Ammon's horn (tissue), 1 donor: ENCODE results near the gene NTMT2.
A peak's percentile ranks its signal among the peaks of the same experiment; 100 is the strongest.
"Not testable (repeated sequence)": the region's sequence is repeated elsewhere in the genome, so short reads cannot be mapped to it uniquely, and the experiment has no call there.

ENCODE experiments used
- DNase-seq: peaks from one replicate; pipeline ENCODE4 v3.0.0-alpha.2; 2016; ENCODE audit warnings: low spot score

Gene NTMT2

GRCh38 chr1:170145770-170146676 lies at the start of gene NTMT2:
Gene NTMT2, plus strand, starts transcription at chr1:170145959. Its CDS starts 149 bp downstream, at chr1:170146108.
- no peak for DNase-seq

DNA sequence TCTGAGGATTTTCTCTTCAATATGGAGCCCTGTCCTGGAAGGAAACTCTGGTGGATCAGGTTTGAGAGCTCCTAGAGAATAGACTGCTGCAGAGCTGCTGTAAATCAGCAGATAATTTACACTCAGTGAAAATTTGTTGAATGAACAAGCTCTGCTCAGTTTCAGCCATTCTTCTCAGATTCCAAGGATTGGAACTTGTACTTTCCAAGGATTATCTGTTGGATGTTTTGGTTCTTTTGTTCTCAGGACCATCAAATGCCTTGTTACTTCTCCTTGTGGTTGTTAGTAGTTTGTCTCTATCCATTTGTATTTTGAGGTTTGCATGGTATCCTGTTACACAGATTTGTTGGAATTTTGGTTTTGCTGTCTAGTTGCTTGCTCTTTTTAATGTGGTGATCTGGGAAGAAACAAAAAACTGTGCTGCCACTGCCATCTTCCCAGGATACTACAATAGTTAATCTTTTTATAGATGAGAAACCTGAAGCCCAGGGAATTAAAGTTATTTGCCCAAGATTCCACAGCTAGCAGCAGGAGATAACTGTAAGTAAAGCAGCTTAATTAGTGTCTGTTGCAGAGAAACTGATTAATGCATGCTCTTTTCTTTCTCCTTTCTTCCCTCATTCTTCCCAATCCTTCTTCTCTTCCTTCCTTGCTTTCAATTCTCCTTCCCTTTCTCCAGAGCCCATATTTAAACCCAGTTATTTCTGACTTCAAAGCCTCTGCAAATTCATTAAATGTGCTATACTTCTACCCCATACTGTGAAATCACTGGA lies 49.6 kb upstream of the NTMT2 start:
- no peak for DNase-seq

- no peak for DNase-seq
Observed at GRCh38 chr1:170096806-170097340, 48.9 kb upstream of the NTMT2 start.

GRCh38 chr1:170097449-170097948 lies 48.3 kb upstream of the NTMT2 start:
- no peak for DNase-seq

DNA sequence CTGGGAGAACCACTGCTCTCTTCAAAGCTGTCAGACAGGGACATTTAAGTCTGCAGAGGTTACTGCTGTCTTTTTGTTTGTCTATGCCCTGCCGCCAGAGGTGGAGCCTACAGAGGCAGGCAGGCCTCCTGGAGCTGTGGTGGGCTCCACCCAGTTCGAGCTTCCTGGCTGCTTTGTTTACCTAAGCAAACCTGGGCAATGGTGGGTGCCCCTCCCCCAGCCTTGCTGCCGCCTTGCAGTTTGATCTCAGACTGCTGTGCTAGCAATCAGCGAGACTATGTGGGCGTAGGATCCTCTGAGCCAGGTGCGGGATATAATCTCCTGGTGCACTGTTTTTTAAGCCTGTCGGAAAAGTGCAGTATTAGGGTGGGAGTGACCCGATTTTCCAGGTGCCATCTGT lies 32.6 kb upstream of the NTMT2 start:
- DNase-seq, result not testable (repeated sequence)

- DNase-seq, result no peak
Observed at GRCh38 chr1:170114906-170115305, 30.9 kb upstream of the NTMT2 start.

DNA sequence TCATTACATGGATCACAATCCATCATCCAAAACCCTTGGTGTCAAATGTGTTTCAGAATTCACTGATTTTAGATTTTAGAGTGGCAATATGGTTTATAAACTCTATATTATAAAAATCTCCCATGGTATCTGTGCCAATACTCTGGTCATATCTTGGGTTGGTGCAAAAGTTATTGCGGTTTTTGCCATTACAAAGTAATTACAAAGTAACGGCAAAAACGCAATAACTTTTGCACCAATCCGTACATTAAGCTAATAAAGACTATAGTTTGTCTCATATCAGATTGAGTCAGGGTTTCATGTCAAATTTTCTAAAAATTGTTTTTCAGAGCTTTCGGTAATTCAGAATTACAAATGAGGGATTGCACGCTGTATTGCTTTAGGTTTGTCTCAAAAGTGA lies 23.4 kb upstream of the NTMT2 start:
- no peak for DNase-seq

GRCh38 chr1:170125269-170125668 lies 20.5 kb upstream of the NTMT2 start:
- DNase-seq, result no peak

GRCh38 chr1:170126696-170127095 lies 19.1 kb upstream of the NTMT2 start:
- no peak for DNase-seq

GRCh38 chr1:170131450-170131849 lies 14.3 kb upstream of the NTMT2 start:
- DNase-seq, result no peak

DNA sequence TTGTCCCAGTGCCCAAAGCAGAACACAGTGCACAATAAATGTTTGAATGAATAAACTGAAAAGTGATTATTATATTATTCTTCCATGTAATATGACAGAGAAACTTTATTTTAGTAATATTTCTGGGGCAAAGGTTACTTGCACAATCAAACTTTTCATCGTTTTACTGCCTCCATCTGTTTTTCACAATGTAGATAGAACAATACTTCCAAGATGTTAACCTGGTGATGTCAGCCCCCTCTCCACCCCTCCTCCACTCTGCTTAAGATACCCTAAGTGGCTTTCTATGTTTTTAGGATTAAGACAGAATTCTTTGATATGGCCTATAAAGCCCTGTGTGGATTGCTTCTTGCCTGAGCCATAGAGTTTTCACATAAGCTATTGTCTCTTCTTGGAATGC lies 13.8 kb upstream of the NTMT2 start:
- DNase-seq, result no peak

DNA sequence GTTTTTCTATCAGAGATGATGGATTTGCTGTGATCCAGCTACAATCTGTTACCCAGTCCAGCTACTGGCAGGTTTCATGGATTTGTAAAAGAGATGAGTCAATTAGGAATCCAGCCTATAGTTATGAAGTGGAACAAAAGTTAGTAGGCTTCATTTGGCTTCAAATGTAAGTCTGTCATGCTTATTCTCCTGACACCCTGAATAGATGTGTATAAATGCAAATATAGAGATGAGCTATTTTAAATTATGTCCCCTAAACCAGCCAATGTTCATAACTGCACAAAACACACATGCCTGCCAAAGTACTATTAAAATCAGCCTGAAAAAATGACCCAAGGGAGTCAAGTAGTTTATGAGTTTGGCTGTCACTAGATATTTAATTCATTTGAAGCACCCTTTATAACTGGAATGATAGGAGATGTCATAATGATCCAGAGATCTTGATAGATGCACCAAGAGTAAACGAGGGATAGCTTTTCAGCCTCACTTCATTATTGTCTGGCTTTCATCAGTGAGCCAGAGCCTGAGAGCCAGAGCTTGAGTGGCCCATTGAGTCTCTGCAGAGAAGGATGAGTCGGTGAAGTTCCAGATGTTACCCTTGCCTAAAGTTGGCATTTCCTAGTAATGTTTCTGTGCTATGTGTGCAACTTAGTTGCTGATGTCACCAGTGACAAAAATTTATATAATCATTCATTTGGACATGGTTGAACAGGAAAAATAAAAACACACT lies 11.8 kb upstream of the NTMT2 start:
- peak; percentile 15 for DNase-seq

- DNase-seq, result no peak
Observed at GRCh38 chr1:170134521-170134920, 11.2 kb upstream of the NTMT2 start.

- no peak for DNase-seq
Observed at GRCh38 chr1:170140371-170140770, 5.4 kb upstream of the NTMT2 start.

GRCh38 chr1:170145061-170145460 lies 698 bp upstream of the NTMT2 start:
- DNase-seq, result no peak

- no peak for DNase-seq
Observed at GRCh38 chr1:170146720-170147263, 1.0 kb downstream of the NTMT2 start.

- DNase-seq, result no peak
Observed at GRCh38 chr1:170149241-170149640, 3.5 kb downstream of the NTMT2 start.

DNA sequence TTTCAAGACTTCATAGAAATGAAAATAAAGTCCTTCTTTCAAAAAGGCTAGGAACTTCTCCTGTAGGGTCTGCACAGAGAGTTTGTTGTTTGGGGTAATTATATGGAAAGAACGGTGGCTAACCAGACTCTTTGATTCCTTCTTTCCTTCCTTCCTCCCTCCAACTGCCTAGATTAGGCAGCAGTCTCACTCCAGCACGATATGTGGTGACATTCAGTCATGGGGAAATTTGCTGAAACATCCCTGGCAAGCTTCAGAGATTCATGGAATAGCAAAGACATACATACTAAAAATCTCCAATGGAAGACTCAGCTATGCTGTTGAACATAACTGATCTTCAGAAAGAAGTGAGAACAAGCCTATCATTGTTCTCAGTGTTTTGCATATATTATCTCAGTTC lies 4.3 kb downstream of the NTMT2 start:
- no peak for DNase-seq

DNA sequence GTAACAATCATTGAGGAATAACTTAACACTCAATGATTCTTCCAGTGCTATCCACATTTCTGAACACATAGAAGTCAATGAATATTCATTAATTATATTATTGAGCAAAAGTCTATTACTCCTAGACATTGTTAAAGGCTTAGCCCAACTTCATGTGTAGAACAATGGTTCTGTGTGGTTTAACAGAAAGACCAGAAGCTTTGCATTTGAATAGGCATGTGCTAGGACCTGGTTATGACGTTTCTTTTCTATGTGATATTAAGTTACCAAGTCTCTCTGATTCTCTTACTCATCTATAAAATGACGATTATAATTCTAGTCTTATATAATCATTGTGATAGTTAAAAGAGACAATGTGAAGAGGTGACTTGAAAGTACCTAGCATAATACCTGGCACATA lies 5.2 kb downstream of the NTMT2 start:
- no peak for DNase-seq

DNA sequence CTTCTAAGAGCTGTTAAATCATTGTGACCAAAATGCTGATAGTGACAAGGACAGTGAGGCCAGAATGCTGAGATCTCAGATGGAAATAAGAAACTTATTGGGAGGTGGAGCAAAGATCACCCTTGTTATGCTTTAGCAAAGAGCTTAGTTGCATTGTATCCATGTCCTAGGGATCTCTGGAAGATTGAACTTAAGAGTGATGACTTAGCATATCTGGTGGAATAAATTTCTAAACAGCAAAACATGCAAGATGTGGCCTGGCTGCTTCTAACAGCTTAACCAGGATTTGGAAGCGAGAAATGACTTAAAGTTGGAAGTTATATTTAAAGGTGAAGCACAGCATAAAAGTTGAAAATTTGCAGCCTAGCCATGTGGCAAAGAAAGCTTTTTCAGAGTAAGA lies 7.7 kb downstream of the NTMT2 start:
- DNase-seq, result no peak

DNA sequence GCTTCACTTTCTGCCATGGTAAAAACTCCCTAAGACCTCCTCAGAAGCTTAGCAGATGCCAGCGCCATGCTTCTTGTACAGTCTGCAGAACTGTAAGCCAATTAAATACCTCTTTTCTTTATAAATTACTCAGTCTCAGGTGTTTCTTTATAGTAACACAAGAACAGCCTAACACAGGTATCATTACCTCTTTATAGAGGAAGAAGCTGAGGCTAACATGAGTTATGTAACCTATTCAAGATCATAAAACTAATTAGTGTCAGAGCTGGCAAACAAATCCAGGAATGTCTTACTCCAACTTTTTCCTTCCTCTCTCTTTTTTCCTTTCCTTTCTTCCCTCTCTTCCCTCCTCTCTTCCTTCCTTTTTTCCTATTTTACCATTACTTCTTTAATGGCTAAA lies 9.3 kb downstream of the NTMT2 start:
- no peak for DNase-seq

DNA sequence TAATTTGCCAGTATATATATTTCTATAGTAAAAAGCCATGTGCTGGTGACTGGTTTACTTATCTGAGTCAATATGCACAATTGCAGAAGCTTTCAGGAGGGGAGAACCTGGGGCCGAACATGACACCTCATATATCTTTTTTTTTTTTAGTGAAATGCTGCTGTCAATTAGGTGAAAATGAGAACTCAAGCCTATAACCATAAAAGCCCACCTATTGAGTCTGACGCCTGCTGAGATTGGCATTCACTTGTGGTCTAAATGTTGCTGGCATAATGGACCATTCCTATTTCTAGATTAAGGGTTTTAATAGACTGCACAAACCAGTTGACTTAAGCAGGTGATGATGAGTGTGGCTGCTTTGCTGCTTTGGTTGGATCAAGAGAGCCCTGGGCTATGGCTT lies 10.8 kb downstream of the NTMT2 start:
- DNase-seq, result no peak
